ENCODE data around the gene NFIC.

DNA sequence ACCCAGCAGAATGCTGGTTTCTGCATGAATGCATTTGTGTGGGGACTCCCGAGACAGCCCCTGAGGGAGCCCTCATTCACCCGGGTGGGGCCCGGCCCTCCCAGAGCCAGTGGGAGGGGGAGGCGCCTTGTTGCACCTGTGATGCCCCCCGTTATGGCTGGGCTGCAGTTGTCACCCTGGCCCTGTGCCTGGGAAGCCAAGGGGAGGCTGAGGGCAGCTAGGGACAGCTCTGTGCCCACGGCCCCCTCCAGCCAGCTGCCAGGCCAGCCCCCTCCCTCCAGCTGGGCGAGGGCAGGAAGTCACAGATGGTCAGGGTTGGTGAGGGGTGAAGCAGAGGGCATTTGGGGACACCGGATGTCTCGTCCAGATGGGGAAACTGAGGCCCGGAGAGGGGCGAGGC, 26.1 kb downstream of the NFIC start:
- no peak for TF ChIP-seq EZH2 (IDR thresholded peaks at IDR 0.05; ENCODE audit: low read depth)
- TF ChIP-seq, protein P1, sequence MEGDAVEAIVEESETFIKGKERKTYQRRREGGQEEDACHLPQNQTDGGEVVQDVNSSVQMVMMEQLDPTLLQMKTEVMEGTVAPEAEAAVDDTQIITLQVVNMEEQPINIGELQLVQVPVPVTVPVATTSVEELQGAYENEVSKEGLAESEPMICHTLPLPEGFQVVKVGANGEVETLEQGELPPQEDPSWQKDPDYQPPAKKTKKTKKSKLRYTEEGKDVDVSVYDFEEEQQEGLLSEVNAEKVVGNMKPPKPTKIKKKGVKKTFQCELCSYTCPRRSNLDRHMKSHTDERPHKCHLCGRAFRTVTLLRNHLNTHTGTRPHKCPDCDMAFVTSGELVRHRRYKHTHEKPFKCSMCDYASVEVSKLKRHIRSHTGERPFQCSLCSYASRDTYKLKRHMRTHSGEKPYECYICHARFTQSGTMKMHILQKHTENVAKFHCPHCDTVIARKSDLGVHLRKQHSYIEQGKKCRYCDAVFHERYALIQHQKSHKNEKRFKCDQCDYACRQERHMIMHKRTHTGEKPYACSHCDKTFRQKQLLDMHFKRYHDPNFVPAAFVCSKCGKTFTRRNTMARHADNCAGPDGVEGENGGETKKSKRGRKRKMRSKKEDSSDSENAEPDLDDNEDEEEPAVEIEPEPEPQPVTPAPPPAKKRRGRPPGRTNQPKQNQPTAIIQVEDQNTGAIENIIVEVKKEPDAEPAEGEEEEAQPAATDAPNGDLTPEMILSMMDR (conservative IDR thresholded peaks at IDR 0.05) = no peak
